HG03432 (cell line): ENCODE results near the gene AGER.
"Not testable (repeated sequence)": the region's sequence is repeated elsewhere in the genome, so short reads cannot be mapped to it uniquely, and the experiment has no call there.

Experiments used
- ATAC-seq: cut with Tn5 transposase; IDR thresholded peaks from one replicate; pipeline ENCODE4 v1.9.1; 2021; ENCODE audit warnings: mild to moderate bottlenecking, moderate library complexity; ENCODE audit not compliant: unreplicated experiment

The AGER gene

GRCh38 chr6:32200711-32201475 is 16.8 kb upstream of the AGER start:
- no peak for ATAC-seq

DNA sequence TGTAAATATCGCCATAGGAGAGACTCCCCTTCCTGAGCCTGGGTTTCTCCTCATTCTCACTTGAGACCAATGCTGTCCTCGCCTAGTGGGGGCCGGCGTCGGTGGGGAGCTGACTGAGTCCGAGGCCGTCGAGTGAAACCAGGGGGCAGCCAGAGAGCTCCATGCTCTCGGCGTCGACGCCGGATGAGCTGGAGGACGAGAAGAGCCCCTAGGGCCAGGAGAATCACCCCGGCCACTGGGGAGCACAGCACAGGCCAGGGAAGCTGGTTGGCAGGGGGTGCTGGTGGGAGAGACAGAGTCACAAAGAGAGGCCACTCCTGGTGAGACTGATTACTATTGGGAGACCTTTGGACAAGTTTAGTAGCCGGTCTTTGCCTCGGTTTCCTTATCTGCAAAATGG is 14.8 kb upstream of the AGER start:
- ATAC-seq: no peak

DNA sequence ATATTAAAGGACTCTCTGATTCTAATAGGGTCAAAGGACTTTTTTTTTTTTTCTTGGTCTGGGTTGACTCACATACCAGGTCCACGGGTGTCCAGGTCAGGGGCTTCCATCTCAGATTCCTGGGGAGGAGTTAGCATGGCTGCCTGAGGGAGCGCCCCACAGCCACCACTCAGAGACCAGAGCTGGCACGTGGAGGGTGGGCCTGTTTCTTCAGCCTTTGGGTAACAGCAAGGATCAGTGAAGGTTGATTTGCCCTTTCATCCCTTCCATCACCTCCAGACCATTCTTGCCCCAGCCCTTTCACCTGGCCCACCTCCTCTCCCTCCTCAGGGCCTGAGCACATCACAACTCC is 14.3 kb upstream of the AGER start:
- no peak for ATAC-seq

GRCh38 chr6:32196682-32197616 is 12.9 kb upstream of the AGER start:
- no peak for ATAC-seq

GRCh38 chr6:32195902-32196681 is 12.0 kb upstream of the AGER start:
- ATAC-seq: peak; percentile 78

DNA sequence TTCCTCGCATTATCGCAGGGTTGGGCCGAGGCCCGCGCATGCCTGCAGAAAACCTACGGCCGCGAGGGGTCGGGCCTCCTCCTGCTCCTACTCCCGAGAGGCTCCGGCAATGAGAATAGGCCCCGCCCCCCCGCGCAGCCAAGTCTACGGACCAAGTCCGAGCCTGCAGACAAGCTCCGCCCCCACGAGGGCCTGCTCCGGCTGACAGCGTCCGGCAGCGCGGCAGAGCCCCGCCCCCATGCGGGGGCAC is 11.5 kb upstream of the AGER start:
- peak; percentile 76 for ATAC-seq

DNA sequence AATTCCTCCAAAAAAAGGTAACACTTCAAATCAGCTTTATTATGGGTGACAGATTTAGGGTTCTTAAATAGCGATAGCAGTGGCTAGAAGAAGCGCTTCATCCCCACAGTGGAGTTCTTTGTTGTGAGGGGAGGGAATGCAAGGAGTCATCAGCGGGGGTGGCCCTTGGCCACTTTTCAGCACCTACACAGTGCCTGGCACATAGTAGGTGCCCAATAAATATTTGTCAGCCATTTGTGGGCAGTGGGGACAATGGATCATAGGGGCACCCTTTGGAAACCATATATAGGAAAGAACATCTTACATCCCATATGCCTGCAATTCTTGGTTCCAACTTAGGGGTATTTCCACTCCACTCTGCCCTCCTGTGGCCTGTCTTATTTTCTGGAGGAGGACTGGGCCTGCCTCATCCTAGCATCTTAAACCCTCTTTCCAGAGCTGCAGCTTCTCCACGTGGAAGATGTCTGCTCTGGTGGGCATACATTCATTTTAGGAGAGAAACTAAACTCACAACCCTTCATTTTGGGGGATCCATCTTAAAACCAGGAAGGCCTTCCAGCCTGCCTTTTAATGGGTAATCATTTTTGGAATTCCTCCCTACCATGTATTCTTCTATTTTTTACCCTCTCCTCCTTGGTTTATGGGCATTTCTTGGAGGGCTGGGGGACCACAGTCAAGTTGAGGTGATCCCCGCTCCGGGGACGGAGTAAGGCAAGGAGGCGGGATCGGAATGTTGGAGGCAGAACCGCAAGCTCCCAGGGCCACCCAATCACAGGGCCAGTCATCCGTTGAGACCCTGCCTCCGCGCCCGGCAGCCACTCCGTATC is 11.0 kb upstream of the AGER start:
- no peak for ATAC-seq

GRCh38 chr6:32194388-32194787 is 10.3 kb upstream of the AGER start:
- ATAC-seq: no peak

- not testable (repeated sequence) for ATAC-seq
Observed at GRCh38 chr6:32193096-32193495, 9.0 kb upstream of the AGER start.

GRCh38 chr6:32192608-32193039 is 8.6 kb upstream of the AGER start, which contains the start of gene GPSM3:
Gene GPSM3 (minus strand): TSS chr6:32192643. CDS start chr6:32192513, 130 bp downstream.
- ATAC-seq: no peak

DNA sequence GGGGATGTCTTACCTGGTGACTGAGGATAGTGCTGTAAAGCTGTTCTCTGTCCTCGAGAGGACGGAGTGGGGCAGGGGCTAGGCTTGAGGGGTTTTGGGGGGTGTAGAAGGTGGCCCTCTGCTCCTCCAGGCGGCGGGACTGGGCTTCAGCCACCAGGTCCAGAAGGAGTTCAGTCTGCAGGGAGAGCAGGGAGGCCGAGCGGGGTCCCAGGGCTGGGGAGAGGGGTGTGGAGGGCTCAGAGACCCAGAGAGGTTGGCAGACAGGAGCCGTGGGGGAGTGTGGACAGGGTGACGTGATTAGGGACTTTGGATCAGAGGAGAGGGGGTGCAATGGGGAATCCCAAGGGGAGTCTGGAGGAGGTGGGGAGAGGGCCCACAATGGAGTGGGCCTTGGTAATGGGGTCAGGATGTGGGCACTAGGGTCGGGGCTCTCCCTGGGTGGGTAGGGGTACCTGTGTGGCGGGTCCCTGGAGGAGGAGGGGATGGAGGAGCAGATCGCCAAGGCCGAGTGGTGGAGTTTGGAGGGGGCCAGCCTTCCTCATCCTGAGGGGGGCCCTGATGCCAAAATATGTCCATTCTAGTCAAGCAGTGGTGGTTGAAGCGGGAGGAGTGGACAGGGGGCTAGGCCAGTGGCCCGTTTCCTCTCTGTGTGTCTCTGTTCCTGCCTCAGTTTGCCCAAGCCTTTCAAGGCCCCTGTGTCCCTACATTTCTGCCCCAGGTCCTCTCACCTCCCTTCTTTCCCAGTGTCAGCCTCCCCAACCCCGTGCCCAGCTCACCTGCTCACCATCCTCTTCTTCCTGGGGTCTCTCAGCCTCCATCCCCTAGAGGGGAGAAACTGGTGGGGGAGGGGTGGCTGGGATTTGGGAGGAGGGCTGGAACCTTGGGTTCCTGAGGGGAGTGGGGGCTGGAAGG is 7.9 kb upstream of the AGER start:
- ATAC-seq: no peak

GRCh38 chr6:32190911-32191677 is 7.0 kb upstream of the AGER start:
- no peak for ATAC-seq

DNA sequence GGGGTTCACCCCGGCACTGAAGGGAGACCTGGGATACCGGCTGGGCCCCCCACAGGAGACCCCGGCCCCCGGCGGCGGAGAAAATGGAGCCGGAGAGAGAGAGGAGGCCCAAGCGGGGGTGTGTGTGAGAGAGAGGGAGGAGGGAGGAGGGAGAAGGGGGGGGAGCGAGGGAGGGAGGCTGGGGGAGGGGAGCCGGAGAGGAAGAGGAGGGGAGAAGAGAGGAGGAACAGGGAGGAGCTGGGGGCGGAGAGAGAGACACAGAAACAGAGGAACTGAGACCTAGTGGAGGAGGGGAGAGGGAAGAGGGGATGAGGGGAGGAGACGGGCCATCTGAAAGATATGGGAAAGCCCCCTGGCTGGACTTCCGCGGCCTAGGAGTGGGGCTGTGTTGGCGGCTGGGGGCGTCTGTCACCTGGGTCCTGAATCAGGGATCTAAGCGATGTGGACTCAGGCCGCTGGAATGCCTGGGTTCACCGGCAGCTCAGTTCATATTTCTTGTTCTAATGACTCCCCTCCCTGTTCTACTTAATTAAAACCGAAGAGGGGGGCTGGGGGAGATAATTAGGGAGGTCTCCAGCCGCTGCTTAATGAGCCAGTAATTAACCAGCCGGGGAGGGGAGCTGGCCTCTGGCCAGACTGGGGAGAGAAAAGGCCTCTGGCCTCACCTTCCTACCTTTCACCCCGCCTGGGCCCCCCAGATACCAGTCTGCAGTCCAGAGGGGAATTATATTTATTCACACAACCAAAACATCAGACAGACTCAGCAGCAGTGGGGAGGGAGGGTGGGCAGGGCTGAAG is 6.2 kb upstream of the AGER start, which contains the start of gene PBX2:
TSS of gene PBX2 (minus strand) at position 149 of the 798 bp plus-strand sequence. CDS start 287 bp downstream, outside the sequence.
- peak; percentile 68 for ATAC-seq

GRCh38 chr6:32189742-32190053 is 5.6 kb upstream of the AGER start:
- no peak for ATAC-seq

- no peak for ATAC-seq
Observed at GRCh38 chr6:32189069-32189741, 5.2 kb upstream of the AGER start.

GRCh38 chr6:32188381-32189068 is 4.5 kb upstream of the AGER start:
- no peak for ATAC-seq
